Islet of Langerhans (tissue), 1 donor: ENCODE measurements around the gene EDIL3.
A peak's percentile ranks its signal among the peaks of the same experiment; 100 is the strongest.
"Not testable (repeated sequence)": the region's sequence is repeated elsewhere in the genome, so short reads cannot be mapped to it uniquely, and the experiment has no call there.

Experiments
- FAIRE-seq: peaks from one replicate; lab custom pipeline; 2011; peaks lifted over from hg19 to GRCh38; lab: Jason Lieb, UNC

The EDIL3 gene

GRCh38 chr5:84299959-84300358 lies 84.7 kb downstream of the EDIL3 start:
- no peak for FAIRE-seq

GRCh38 chr5:84298628-84299027 lies 86.1 kb downstream of the EDIL3 start:
- no peak for FAIRE-seq

- not testable (repeated sequence) for FAIRE-seq
Measured at GRCh38 chr5:84297641-84298040, 87.0 kb downstream of the EDIL3 start.

GRCh38 chr5:84292788-84293653 lies 91.7 kb downstream of the EDIL3 start:
- FAIRE-seq, result no peak

- no peak for FAIRE-seq
Measured at GRCh38 chr5:84292000-84292642, 92.6 kb downstream of the EDIL3 start.

GRCh38 chr5:84290673-84291072 lies 94.0 kb downstream of the EDIL3 start:
- no peak for FAIRE-seq

- no peak for FAIRE-seq
Measured at GRCh38 chr5:84290161-84290560, 94.5 kb downstream of the EDIL3 start.

GRCh38 chr5:84287951-84288350 lies 96.7 kb downstream of the EDIL3 start:
- no peak for FAIRE-seq

GRCh38 chr5:84286662-84287061 lies 98.0 kb downstream of the EDIL3 start:
- FAIRE-seq, result no peak

GRCh38 chr5:84285641-84286637 lies 98.7 kb downstream of the EDIL3 start:
- FAIRE-seq, result no peak

- no peak for FAIRE-seq
Measured at GRCh38 chr5:84281383-84281782, 103.3 kb downstream of the EDIL3 start.

- FAIRE-seq, result no peak
Measured at GRCh38 chr5:84279234-84279633, 105.4 kb downstream of the EDIL3 start.

GRCh38 chr5:84275609-84276008 lies 109.1 kb downstream of the EDIL3 start:
- no peak for FAIRE-seq

GRCh38 chr5:84274585-84275468 lies 109.9 kb downstream of the EDIL3 start:
- peak; percentile 96 for FAIRE-seq

- no peak for FAIRE-seq
Measured at GRCh38 chr5:84273517-84273883, 111.2 kb downstream of the EDIL3 start.

- FAIRE-seq, result peak; percentile 5
Measured at GRCh38 chr5:84272771-84273516, 111.7 kb downstream of the EDIL3 start.

GRCh38 chr5:84265739-84266550 lies 118.7 kb downstream of the EDIL3 start:
- no peak for FAIRE-seq

GRCh38 chr5:84265130-84265529 lies 119.5 kb downstream of the EDIL3 start:
- no peak for FAIRE-seq

- FAIRE-seq, result no peak
Measured at GRCh38 chr5:84260939-84261338, 123.7 kb downstream of the EDIL3 start.

GRCh38 chr5:84260140-84260539 lies 124.5 kb downstream of the EDIL3 start:
- no peak for FAIRE-seq
